GM19099 (cell line): ENCODE results near the gene GGT5.
"Not testable (repeated sequence)": the region's sequence is repeated elsewhere in the genome, so short reads cannot be mapped to it uniquely, and the experiment has no call there.

Experiments used
- POLR2A ChIP-seq: IDR thresholded peaks from 3 replicates; pipeline ENCODE4 v1.6.1; 2011; ENCODE audit warnings: low read depth; ENCODE audit not compliant: insufficient read length; ENCODE audit errors: extremely low read depth

GGT5 gene

GRCh38 chr22:24245030-24245431, at the start of gene GGT5:
Gene GGT5 (minus strand): TSS chr22:24245082. CDS start chr22:24244725, 357 bp downstream.
- not testable (repeated sequence) for TF ChIP-seq POLR2A

GRCh38 chr22:24291515-24292201, 46.8 kb upstream of the GGT5 start:
- no peak for TF ChIP-seq POLR2A

GRCh38 chr22:24290459-24290858, 45.6 kb upstream of the GGT5 start:
- TF ChIP-seq POLR2A: no peak

- no peak for TF ChIP-seq POLR2A
Observed at GRCh38 chr22:24289741-24290163, 44.9 kb upstream of the GGT5 start.

- TF ChIP-seq POLR2A: no peak
Observed at GRCh38 chr22:24289114-24289513, 44.2 kb upstream of the GGT5 start.

- TF ChIP-seq POLR2A: no peak
Observed at GRCh38 chr22:24285245-24285644, 40.4 kb upstream of the GGT5 start.

- TF ChIP-seq POLR2A: no peak
Observed at GRCh38 chr22:24284747-24285203, 39.9 kb upstream of the GGT5 start.

- TF ChIP-seq POLR2A: no peak
Observed at GRCh38 chr22:24282401-24282800, 37.5 kb upstream of the GGT5 start.

- no peak for TF ChIP-seq POLR2A
Observed at GRCh38 chr22:24271386-24271854, 26.5 kb upstream of the GGT5 start.

- TF ChIP-seq POLR2A: peak; percentile 98
Observed at GRCh38 chr22:24270556-24271385, 25.9 kb upstream of the GGT5 start, which contains the start of gene SPECC1L. Gene SPECC1L (plus strand): TSS chr22:24270831. CDS start chr22:24302232, 31,401 bp downstream.

GRCh38 chr22:24265734-24266133, 20.9 kb upstream of the GGT5 start:
- no peak for TF ChIP-seq POLR2A

- no peak for TF ChIP-seq POLR2A
Observed at GRCh38 chr22:24247564-24248344, 2.9 kb upstream of the GGT5 start.

GRCh38 chr22:24247011-24247507, 2.2 kb upstream of the GGT5 start:
- no peak for TF ChIP-seq POLR2A

- no peak for TF ChIP-seq POLR2A
Observed at GRCh38 chr22:24244144-24244787, 616 bp downstream of the GGT5 start.
